Measurements from ENCODE around the gene NEBL.

DNA sequence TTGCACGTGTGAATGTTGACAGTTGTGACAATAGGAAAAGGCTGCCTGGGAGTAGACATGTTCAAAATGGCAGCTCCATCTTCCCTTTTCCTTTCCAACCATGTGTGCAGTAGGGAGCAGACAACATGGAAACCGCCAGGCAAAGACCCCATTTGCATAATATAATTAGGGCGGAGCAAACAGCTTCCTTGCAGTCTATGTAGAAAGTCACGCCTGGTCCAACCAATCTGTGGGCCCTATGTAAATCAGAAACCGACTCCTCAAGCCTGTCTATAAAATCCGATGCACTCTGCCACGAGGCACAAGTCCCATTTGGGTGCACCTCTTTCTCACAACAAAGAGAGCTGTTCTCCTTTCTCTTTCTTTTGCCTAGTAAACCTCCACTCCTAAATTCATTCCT lies 19.6 kb downstream of the NEBL start:
- TF ChIP-seq YY1 (IDR thresholded peaks at IDR 0.05; ENCODE audit: insufficient read depth, insufficient read length) (no peak), ZNF274 (IDR thresholded peaks at IDR 0.05; ENCODE audit: low read depth, low read length) (no peak)

Data from NT2/D1 (cell line).